ENCODE data around the gene TPI1.

Gene TPI1

GRCh38 chr12:6828781-6829535 lies 38.4 kb upstream of the TPI1 start:
- DNase-seq (ENCODE audit: low read depth in 2 of 2) = peak in 1 of 2 donors; percentile 39

GRCh38 chr12:6829536-6830220 lies 37.7 kb upstream of the TPI1 start:
- DNase-seq (ENCODE audit: low read depth in 2 of 2) = no peak

GRCh38 chr12:6830286-6830890 lies 36.9 kb upstream of the TPI1 start:
- DNase-seq (ENCODE audit: low read depth in 2 of 2) = no peak

DNA sequence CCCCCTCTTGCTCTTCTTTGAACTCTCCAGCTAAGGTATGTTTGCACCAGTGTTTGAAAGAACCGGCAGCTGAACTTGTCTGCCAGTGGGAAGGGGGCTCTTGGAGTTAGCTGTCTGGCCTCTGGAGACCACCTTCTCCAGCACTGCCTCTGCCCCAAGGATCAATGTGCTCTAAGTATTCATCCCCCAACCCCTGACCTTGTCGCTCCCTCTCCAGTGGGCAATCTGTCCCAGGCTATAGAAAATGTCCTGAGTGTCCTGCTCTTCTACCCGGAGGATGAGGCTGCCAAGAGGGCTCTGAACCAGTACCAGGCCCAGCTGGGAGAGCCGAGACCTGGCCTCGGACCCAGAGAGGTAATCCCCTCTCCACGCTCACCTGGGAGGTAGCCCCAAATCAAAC lies 36.3 kb upstream of the TPI1 start:
- DNase-seq (ENCODE audit: low read depth in 2 of 2) = no peak

DNA sequence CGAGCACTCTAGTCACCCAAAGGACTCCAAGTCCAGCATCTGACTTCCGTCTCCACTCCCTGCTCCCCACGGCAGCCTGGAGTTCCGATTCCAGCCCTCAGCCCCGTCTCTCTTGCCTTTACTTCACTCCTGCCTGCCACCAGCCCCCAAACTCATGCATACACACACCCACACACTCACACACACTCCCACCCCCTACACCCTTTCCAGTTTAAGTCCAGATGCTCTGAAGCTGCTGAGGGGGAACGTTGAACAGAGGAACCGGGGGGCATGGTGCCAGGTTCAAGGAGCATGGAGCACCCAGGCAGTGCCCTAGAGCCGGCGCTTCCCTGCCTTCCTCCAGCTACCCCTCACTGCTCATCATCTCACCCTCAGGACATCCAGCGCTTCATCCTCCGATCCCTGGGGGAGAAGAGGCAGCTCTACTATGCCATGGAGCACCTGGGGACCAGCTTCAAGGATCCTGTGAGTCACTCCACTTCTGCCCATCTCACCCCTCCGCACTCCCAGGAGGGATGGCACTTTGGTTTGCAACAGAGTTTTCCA lies 35.8 kb upstream of the TPI1 start:
- no peak for DNase-seq (ENCODE audit: low read depth in 2 of 2)

DNA sequence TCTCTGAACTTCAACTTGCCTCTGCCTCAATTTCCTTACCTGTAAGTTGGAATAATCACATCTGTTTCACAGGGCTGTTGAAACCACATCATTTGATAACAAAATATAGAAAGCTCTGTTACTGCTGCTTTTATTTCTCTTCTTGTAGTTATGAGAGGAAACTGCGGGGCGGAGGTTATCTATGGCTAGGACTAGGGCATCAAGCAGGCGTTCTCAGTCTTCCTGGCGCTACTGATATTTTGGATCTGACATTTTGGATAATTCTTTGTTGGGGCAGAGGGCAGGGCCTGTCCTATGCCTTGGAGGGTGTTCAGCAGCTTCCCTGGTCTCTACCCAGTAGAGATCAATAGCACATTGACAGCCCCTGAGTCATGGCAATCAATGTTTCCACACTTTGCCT lies 35.2 kb upstream of the TPI1 start:
- DNase-seq (ENCODE audit: low read depth in 2 of 2) = no peak

- no peak for DNase-seq (ENCODE audit: low read depth in 2 of 2)
Observed at GRCh38 chr12:6833189-6833890, 34.0 kb upstream of the TPI1 start.

DNA sequence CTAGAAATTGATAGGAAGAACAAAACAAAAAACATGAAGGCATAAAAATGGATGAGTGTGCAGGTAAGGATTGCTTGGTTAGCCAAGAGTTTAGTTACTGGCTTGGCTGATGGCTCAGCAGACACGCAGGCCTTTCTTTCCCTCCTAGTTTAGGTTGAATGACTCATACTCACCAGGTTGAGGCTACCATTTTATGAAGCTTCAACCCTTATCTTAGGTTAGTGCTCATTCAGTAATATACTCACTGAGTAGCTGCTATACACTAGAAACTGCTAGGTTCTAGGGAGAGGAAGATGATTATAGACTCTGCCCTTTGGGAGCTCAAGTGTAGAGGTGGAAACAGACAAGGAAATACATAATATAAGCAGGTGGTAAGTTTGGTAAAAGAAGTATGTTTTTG lies 33.1 kb upstream of the TPI1 start:
- DNase-seq (ENCODE audit: low read depth in 2 of 2) = no peak

GRCh38 chr12:6834873-6835272 lies 32.5 kb upstream of the TPI1 start:
- DNase-seq (ENCODE audit: low read depth in 2 of 2) = no peak

- no peak for DNase-seq (ENCODE audit: low read depth in 2 of 2)
Observed at GRCh38 chr12:6836851-6837250, 30.5 kb upstream of the TPI1 start.

DNA sequence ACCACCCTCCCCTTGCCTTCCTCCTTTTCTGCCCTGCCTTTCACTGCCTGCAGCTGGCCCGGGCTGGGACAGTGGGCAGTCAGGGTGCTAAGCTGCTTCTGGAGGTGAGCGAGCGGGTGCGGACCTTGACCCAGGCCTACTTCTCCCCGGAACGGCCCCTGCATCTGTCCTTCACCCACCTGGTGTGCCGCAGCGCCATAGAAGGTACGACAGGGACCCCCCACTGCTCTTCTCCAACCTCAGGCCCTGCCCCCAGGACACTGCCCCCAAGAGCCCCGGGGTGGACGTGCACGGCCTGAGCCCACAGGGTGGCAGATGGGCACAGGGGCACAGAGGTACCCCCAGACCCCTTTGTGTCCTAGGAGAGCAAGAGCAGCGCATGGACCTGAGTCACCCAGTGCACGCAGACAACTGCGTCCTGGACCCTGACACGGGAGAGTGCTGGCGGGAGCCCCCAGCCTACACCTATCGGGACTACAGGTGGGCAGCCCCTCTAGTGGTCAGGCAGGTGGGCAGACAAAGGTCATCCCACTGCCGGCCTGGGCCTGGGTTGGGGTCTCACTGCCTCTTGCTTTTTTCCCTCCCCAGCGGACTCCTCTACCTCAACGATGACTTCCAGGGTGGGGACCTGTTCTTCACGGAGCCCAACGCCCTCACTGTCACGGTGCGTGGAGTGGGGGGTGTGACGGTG lies 29.8 kb upstream of the TPI1 start:
- no peak for DNase-seq (ENCODE audit: low read depth in 2 of 2)

GRCh38 chr12:6838854-6839253 lies 28.5 kb upstream of the TPI1 start:
- DNase-seq (ENCODE audit: low read depth in 2 of 2) = no peak

DNA sequence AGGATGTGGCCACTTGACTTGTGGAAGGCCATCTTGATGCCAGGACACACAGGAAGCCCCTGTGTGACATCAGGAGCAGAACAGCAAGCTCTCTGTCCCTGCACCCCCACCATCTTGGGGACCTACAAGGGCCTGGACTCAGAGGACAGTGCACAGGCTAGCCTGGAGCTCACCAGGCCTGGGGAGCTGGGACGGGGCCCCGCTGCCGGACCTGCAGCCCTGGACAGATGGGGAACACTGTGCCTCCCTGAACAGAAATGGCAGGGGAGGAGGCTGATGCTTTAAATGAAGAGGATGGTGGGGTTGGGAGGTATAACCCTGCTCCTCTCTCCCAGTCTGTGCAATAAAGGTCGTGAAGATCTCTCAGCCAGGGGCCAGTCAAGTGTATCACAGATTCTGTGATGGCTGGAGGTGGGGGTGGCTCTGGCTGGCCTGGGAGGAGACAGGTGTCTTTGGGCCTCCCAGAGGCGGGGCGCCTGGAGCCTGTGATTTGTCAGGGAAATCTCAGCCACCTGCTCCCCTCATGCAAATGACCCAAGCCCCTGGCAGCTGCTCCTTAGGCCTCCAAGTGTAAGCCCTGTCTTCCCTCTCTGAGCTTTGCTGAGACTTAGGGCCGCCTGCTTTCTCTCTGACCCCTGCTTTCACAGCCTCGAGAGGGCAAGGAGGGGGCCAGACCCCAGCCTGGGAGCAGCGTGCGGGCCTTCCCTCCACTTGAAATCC lies 27.7 kb upstream of the TPI1 start:
- DNase-seq (ENCODE audit: low read depth in 2 of 2) = no peak

DNA sequence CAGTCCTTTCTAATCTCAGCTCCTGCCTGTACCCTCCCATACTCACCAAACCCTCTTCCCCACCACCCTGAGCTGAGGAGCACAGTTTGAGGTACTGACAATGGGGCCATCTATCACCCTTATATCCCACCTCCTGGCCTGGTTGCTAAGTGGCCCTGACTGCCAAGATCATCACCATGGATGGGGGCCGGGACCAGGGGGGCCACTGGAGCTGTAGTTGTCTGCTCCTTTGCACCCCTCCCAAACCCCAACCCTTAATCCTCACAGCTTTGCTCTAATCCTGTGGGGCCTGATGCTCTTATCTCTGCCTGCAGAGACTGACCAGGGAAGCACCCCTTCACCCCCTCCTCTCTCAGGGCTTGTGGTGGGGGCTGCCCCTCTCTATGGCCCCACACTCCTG lies 27.0 kb upstream of the TPI1 start:
- no peak for DNase-seq (ENCODE audit: low read depth in 2 of 2)

DNA sequence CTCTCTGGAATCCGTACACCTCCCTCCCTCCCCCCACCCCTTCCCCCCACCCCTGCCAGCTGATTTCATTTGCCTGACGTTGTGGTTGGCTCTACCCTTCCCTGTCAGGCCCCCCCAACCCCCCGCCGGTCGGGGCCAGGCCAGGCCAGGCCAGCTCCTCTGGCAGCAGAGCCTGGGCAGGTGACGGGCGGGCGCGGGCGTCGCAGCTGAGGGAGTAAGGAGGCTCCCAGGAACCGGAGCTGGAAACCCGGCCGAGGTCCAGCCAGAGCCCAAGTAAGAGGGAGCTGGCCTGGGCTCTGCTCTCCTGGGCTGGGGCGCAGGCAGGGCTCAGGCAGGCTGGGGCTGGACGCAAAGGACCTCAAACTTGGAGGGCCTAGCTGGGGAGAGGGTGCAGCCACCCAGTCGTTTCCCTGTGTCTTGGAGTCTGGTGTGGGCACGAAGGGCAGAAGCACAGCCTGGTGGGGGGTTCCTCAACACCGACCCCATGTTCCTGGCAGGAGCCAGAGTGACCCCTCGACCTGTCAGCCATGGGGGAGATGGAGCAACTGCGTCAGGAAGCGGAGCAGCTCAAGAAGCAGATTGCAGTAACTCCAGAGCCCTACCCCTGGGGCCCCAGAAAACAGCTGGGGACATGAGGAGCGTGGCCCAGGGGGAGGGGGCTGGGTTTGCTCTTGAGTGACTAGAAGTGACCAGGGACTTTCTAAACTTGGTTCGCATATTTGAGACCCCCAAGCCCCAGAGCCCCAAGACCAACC lies 26.4 kb upstream of the TPI1 start, which contains the start of gene GNB3:
GNB3 (plus strand) TSS at position 165 of the 755 bp plus-strand sequence; CDS start at position 528, 363 bp downstream.
- DNase-seq (ENCODE audit: low read depth in 2 of 2) = no peak

- DNase-seq (ENCODE audit: low read depth in 2 of 2) = no peak
Observed at GRCh38 chr12:6842075-6842474, 25.3 kb upstream of the TPI1 start.

DNA sequence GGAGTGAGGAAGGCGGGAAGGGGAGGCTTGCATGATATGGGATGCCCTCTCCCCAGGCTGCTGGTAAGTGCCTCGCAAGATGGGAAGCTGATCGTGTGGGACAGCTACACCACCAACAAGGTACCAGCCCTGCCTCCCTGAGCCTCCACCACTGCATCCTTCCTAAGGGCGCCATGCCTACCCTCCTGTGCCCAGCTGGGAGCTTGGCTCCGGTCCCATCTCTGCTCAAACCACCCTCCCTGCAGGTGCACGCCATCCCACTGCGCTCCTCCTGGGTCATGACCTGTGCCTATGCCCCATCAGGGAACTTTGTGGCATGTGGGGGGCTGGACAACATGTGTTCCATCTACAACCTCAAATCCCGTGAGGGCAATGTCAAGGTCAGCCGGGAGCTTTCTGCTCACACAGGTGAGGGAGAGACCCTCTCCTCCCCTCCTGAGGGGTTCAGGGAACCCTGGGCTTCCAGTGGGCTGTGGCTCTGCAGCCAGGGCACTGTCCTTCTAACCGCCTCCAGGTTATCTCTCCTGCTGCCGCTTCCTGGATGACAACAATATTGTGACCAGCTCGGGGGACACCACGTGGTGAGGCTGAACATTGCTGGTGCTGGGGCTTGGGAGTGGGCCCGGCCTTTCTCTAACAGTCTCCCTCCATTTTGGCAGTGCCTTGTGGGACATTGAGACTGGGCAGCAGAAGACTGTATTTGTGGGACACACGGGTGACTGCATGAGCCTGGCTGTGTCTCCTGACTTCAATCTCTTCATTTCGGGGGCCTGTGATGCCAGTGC lies 24.0 kb upstream of the TPI1 start:
- no peak for DNase-seq (ENCODE audit: low read depth in 2 of 2)

- no peak for DNase-seq (ENCODE audit: low read depth in 2 of 2)
Observed at GRCh38 chr12:6845395-6845794, 21.9 kb upstream of the TPI1 start.

- DNase-seq (ENCODE audit: low read depth in 2 of 2) = no peak
Observed at GRCh38 chr12:6846316-6846869, 20.9 kb upstream of the TPI1 start.

All from stimulated activated CD4-positive, alpha-beta T cell treated with anti-CD3 and anti-CD28 coated beads, Interleukin-4, amount 100 ng/mL, for 48 hours (primary cell).